Inflammatory macrophage treated with lipopolysaccharide for 1 hour (primary cell): ENCODE results near the gene LENG1.
A peak's percentile ranks its signal among the peaks of the same experiment; 100 is the strongest.
"Not testable (repeated sequence)": the region's sequence is repeated elsewhere in the genome, so short reads cannot be mapped to it uniquely, and the experiment has no call there.

Experiments
- DNase-seq, 2 donors: peaks; one replicate each; pipeline ENCODE4 v3.0.0-alpha.2; 2020 to 2022

The LENG1 gene

GRCh38 chr19:54189145-54189734 lies 29.7 kb upstream of the LENG1 start, which contains the start of gene MBOAT7:
MBOAT7 (minus strand) TSS chr19:54189580; CDS start chr19:54188508, 1,072 bp downstream.
- no peak for DNase-seq

GRCh38 chr19:54188215-54188871 lies 28.8 kb upstream of the LENG1 start:
- peak in 1 of 2 donors; percentile 26 for DNase-seq

- no peak for DNase-seq
These were observed 27.4 kb upstream of the LENG1 start for GRCh38 chr19:54186934-54187381.

GRCh38 chr19:54186351-54186750 lies 26.8 kb upstream of the LENG1 start:
- DNase-seq = no peak

- DNase-seq = no peak
These were observed 23.9 kb upstream of the LENG1 start for GRCh38 chr19:54183431-54183830.

- not testable (repeated sequence) for DNase-seq
These were observed 22.4 kb upstream of the LENG1 start for GRCh38 chr19:54181894-54182293.

GRCh38 chr19:54180691-54181091 lies 21.2 kb upstream of the LENG1 start:
- no peak for DNase-seq

GRCh38 chr19:54179921-54180461 lies 20.5 kb upstream of the LENG1 start:
- no peak for DNase-seq

GRCh38 chr19:54179262-54179852 lies 19.8 kb upstream of the LENG1 start:
- DNase-seq = no peak

- DNase-seq = peak in 1 of 2 donors; percentile 18
These were observed 19.2 kb upstream of the LENG1 start for GRCh38 chr19:54178581-54179261.

- no peak for DNase-seq
These were observed 14.7 kb upstream of the LENG1 start for GRCh38 chr19:54173951-54174834.

- no peak for DNase-seq
These were observed 13.8 kb upstream of the LENG1 start for GRCh38 chr19:54173359-54173699.

- DNase-seq = no peak
These were observed 13.2 kb upstream of the LENG1 start, which contains the start of gene TMC4 for GRCh38 chr19:54172471-54173358. TMC4 (minus strand) TSS chr19:54173160; CDS start chr19:54173117, 43 bp downstream.

GRCh38 chr19:54171736-54172431 lies 12.4 kb upstream of the LENG1 start:
- DNase-seq = not testable (repeated sequence)

GRCh38 chr19:54169149-54169740 lies 9.7 kb upstream of the LENG1 start:
- DNase-seq = no peak

GRCh38 chr19:54168174-54168917 lies 8.8 kb upstream of the LENG1 start:
- DNase-seq = peak; percentile 77 to 98

GRCh38 chr19:54165222-54165621 lies 5.7 kb upstream of the LENG1 start:
- DNase-seq = no peak

- DNase-seq = peak; percentile 27 to 63
These were observed 5.0 kb upstream of the LENG1 start for GRCh38 chr19:54164369-54165068.

GRCh38 chr19:54162884-54163283 lies 3.4 kb upstream of the LENG1 start:
- DNase-seq = no peak
